RWPE2 (cell line): ENCODE results near the gene COPS9.

Experiments used
- ATAC-seq: fragments of 200-7000 bp; cut with Tn5 transposase; 3 replicates; pipeline ENCODE4 v1.9.1; 2021; ENCODE audit warnings: low read depth
- DNase-seq: peaks from one replicate; pipeline ENCODE4 v3.0.0-alpha.2; 2020; ENCODE audit warnings: low spot score
- H3K27ac ChIP-seq: fragments of 450-650 bp; 2 replicates; pipeline ENCODE4 v1.5.1; 2017; ENCODE audit warnings: mild to moderate bottlenecking; ENCODE audit not compliant: poor library complexity, severe bottlenecking
- H3K27me3 ChIP-seq: fragments of 250-450 bp; sonication (Bioruptor Pico); 2 replicates; pipeline ENCODE4 v1.5.1; 2021; ENCODE audit warnings: mild to moderate bottlenecking, moderate library complexity; ENCODE audit not compliant: insufficient read depth, poor library complexity, severe bottlenecking
- H3K36me3 ChIP-seq: fragments of 250-450 bp; sonication (Bioruptor Pico); 2 replicates; pipeline ENCODE4 v1.5.1; 2020; ENCODE audit warnings: low read depth, mild to moderate bottlenecking, moderate library complexity
- H3K4me1 ChIP-seq: fragments of 250-450 bp; sonication (Bioruptor Pico); 2 replicates; pipeline ENCODE4 v1.5.1; 2021; ENCODE audit warnings: mild to moderate bottlenecking, moderate library complexity; ENCODE audit not compliant: insufficient read depth, poor library complexity, severe bottlenecking
- H3K4me3 ChIP-seq: fragments of 250-450 bp; sonication (Bioruptor Pico); 2 replicates; pipeline ENCODE4 v1.5.1; 2021; ENCODE audit warnings: mild to moderate bottlenecking, moderate library complexity; ENCODE audit not compliant: severe bottlenecking
- H3K9me3 ChIP-seq: fragments of 250-450 bp; sonication (Bioruptor Pico); 2 replicates; pipeline ENCODE4 v1.5.1; 2021; ENCODE audit warnings: mild to moderate bottlenecking, moderate library complexity; ENCODE audit not compliant: severe bottlenecking
- CTCF ChIP-seq: fragments of 450-650 bp; IDR thresholded peaks from one replicate; pipeline ENCODE4 v1.5.1; 2017; ENCODE audit warnings: mild to moderate bottlenecking, moderate library complexity; ENCODE audit not compliant: poor library complexity, severe bottlenecking

The COPS9 gene

GRCh38 chr2:240112914-240113690, 23.0 kb downstream of the COPS9 start:
- Histone ChIP-seq H3K4me1 (no peaks in the 10 kb centered on the region), H3K4me3 (no peak overlapping the region), H3K27me3 (peaks cover 33% of the 10 kb centered on the region), H3K9me3 (no peaks in the 10 kb centered on the region), H3K27ac (no peak overlapping the region), H3K36me3 (no peaks in the 10 kb centered on the region)
- TF ChIP-seq CTCF, result no peak
- no peak for ATAC-seq
- no peak for DNase-seq

GRCh38 chr2:240111253-240111652, 24.9 kb downstream of the COPS9 start:
- H3K27me3 ChIP-seq, result peaks cover 28% of the 10 kb centered on the region
- TF ChIP-seq CTCF, result no peak
- H3K4me1 ChIP-seq, result no peaks in the 10 kb centered on the region
- H3K4me3 ChIP-seq, result no peak overlapping the region
- H3K9me3 ChIP-seq, result no peaks in the 10 kb centered on the region
- ATAC-seq (no peak), DNase-seq (no peak)
- H3K36me3 ChIP-seq, result no peaks in the 10 kb centered on the region
- H3K27ac ChIP-seq, result no peak overlapping the region

- Histone ChIP-seq H3K4me1 (no peaks in the 10 kb centered on the region), H3K27ac (no peak overlapping the region), H3K27me3 (peaks cover 18% of the 10 kb centered on the region), H3K36me3 (no peaks in the 10 kb centered on the region), H3K4me3 (no peak overlapping the region), H3K9me3 (no peaks in the 10 kb centered on the region)
- ATAC-seq (no peak), DNase-seq (no peak)
- no peak for TF ChIP-seq CTCF
These were observed 26.7 kb downstream of the COPS9 start for GRCh38 chr2:240109386-240109785.

- no peaks in the 10 kb centered on the region for H3K4me1 ChIP-seq
- H3K36me3 ChIP-seq, result no peaks in the 10 kb centered on the region
- no peak overlapping the region for H3K4me3 ChIP-seq
- H3K9me3 ChIP-seq, result no peaks in the 10 kb centered on the region
- peaks cover 31% of the 10 kb centered on the region for H3K27me3 ChIP-seq
- DNase-seq (no peak), ATAC-seq (no peak)
- no peak overlapping the region for H3K27ac ChIP-seq
- TF ChIP-seq CTCF, result no peak
These were observed 28.7 kb downstream of the COPS9 start for GRCh38 chr2:240107477-240107796.

GRCh38 chr2:240106765-240107476, 29.2 kb downstream of the COPS9 start:
- DNase-seq, result no peak
- H3K27me3 ChIP-seq, result peaks cover 30% of the 10 kb centered on the region
- H3K9me3 ChIP-seq, result no peaks in the 10 kb centered on the region
- H3K36me3 ChIP-seq, result no peaks in the 10 kb centered on the region
- no peaks in the 10 kb centered on the region for H3K4me1 ChIP-seq
- no peak for ATAC-seq
- no peak overlapping the region for H3K27ac ChIP-seq
- TF ChIP-seq CTCF, result no peak
- no peak overlapping the region for H3K4me3 ChIP-seq
